ENCODE data around the gene CD53.

CD53 gene

DNA sequence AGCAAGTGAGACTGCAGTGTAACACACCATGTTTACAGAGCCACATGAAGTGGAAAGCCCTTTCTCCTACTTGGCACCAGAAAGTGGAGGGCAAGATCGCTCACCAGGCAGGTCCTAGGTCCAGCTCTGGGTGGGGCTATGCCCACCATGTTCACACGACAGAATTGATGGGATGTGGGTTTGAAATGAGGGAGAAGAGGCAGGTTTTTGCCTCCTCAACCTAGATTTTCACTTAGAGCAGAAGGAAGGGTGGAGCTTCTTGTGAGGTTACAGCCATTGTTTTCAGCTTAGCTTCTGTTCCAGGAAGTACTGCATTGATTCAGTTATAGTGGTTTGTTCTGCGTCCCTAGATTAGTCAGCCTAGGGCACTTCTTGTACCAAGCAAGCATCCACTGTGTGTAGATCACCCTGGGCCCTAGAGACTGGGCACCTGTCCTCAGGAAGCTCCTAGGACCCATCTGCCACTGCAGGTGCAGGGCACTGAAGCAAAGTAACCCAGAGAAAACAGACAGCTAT lies 2.3 kb downstream of the CD53 start:
- no peak for DNase-seq (ENCODE audit: extremely low read depth in 1 of 2, low read depth in 1 of 2)

DNA sequence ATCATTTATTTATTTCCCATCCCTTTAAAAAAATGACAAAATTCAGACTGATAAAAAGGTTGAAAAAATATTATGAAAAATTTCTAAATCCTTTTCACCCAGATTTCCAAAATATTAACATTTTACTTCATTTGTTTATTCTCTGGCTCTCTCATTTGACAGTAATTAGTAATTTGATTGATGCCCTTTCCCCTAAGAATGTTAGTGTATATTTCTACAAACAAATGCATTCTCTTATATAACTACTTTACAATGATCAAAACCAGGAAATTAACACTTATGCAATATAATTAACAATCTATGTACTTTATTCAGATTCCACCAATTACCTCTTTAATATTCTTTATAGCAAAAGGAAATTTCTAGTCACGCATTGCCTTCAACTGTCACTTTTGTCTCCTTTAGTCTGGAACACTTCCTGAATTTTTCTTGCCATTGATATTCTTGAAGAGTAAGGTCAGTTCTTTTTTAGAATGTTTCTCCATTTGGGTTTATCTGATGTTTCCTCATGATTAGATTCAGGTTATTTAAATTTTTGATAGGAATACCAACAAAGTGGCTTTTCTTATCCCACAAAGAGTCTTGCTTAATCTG lies 3.9 kb downstream of the CD53 start:
- DNase-seq (ENCODE audit: extremely low read depth in 1 of 2, low read depth in 1 of 2), result no peak

DNA sequence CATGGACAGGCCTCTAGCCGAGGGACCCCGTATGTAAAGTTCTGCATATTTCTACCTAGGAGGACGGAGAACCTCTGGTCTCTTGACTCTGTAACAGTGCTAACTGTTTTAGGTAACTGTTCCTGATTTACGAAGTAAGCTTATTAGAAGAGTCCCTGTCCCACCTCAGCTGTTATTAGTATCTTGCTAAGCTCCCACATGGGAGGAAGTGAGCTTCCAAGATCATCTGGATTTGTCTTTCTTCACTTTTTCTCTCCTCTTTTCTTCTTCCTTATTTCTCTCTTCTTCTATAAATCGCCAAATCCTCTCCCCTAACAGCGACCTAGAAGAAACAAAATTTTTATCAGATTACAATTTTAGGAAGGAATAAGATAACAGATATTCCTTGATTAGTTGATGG lies 4.4 kb downstream of the CD53 start:
- no peak for DNase-seq (ENCODE audit: extremely low read depth in 1 of 2, low read depth in 1 of 2)

DNA sequence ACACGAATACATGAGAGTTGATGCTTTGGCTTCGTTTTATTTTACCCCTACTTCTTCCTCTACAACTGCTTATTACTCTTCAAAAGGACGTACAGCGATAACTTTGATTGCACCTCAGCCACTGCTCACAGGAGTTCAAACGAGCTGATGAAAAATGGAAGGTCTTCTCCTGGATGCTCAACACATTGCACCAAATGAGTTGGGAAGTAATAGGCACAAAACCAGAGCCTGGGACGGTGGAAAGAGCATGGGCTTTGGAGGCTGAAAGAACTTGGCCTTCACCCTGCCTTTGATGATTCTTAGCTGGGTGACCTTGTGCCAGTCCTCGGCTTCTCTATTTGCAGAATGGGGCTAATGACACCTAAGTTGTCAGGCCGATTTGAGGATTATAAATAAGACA lies 4.8 kb downstream of the CD53 start:
- no peak for DNase-seq (ENCODE audit: extremely low read depth in 1 of 2, low read depth in 1 of 2)

DNA sequence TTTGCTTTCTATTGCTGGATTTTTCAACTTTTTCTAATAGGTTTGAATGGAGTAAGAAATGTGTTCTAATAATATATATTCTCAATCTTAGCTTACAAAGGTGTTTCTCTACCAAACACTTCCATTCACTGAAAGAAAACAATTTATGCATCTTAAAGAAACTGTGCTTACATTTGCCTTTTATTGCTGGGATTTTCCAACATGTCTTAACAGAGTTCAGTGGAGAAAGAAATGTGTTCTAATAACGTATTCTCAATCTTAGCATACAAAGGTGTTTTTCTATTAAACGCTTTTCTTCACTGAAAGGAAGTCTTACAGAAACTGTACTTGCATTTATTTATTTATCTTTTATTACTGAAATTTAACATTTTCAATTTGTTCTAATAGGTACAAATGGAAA lies 5.6 kb downstream of the CD53 start:
- no peak for DNase-seq (ENCODE audit: extremely low read depth in 1 of 2, low read depth in 1 of 2)

DNA sequence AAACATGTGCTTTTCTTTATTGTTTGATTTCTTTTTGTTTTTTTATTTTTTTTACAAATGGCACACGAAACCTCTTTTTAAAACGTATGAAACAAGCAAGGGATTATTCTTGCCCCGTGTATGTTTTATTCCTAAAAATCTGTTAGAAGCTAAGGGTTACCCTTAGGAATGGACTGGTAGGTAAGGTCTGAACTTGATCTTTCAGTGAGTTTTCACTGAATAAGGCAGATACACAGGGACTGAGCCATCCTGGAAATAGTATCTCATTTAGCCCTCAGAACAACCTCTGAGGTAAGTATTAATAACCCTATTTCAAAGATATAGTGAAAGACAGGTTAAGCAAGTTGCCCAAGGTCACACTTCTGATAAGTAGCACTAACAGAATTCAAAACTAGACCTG lies 6.0 kb downstream of the CD53 start:
- DNase-seq (ENCODE audit: extremely low read depth in 1 of 2, low read depth in 1 of 2), result no peak

DNA sequence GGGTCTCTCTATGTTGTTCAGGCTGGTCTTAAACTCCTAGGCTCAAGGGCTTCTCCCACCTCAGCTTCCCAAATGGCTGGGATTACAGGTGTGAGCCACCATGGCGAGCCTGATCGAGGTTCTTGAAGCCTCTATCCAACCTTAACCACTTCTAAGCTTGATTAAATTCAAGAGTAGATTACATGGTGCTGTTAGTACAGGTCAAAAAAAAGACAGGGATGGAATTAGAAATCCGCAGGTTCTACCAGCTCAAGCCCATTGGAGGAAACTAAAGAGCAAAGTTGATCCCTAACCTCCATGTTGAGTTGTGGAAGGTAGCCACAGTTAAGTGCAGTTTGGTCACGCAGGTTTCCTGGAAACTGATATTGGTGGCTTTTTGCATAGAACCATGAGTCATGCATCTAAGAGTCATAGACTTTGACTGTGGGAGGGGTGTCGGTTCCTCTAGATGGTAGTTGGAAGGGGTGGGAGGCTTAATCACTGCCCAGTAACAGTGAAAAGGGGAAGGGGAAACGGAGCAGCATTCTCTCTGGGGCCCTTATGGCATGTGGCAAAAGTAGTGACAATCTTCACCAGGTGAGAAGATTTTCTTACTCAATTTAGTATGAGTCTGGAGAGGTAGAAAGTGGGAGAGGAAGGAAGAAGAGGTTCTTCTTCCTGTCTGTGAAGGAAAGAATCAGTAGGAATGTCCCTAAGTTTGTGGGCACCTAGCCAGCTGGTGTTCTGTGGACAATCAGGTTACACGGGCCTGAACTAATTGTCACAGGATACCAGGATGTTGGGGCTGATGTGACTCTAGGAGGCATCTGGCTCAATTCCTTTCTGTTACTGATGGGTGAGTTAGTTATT lies 7.0 kb downstream of the CD53 start:
- peak in 1 of 2 donors; percentile 68 for DNase-seq (ENCODE audit: extremely low read depth in 1 of 2, low read depth in 1 of 2)

DNA sequence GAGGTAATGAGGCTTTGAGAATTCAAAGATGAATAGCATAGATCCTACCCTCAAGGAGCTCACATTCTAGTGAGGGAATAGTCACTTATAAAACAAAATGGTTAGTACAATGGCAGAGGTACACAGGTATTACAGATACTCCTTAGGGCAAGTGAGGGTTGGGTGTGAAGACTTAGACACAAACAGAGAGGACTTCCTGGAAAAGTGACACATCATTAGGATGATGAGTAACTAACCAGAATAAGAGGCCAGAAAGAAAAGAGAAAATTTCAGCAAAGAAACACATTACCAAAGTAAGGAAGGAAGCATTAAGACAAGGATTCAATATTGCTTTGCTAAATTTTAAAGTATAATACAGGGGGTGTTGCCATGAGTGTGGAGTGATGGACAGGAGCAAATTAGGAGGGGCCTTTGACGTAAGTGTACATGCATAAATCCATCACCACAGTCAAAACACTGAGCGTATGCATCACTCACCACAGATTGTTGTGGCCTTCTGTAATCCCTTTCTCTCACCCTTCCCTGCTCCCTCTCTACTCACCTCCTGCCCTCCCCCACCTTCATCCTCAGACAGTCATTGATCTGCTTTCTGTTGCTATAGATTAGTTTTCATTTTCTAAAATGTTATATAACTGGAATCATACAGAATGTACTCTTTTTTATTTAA lies 7.9 kb downstream of the CD53 start:
- peak in 1 of 2 donors; percentile 53 for DNase-seq (ENCODE audit: extremely low read depth in 1 of 2, low read depth in 1 of 2)

DNA sequence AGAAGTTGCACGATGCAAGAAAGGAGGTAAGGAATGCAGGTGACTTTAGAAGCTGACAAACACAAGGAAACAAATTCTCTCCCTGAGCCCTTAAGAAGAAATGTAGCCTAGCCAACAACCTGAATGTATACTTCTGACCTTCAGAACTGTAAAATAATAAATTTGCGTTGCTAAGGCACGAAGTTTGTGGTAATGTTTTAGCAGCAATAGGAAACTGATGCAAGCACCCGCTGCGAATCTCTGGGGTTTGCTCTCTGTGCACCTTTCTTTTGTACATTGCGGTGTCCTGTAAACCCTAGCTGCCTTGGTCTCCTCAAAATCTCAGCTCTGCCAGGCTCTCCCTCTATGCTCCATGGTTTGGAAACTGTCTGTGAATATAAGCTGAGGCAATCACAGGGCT lies 15.1 kb downstream of the CD53 start:
- no peak for DNase-seq (ENCODE audit: extremely low read depth in 1 of 2, low read depth in 1 of 2)

DNA sequence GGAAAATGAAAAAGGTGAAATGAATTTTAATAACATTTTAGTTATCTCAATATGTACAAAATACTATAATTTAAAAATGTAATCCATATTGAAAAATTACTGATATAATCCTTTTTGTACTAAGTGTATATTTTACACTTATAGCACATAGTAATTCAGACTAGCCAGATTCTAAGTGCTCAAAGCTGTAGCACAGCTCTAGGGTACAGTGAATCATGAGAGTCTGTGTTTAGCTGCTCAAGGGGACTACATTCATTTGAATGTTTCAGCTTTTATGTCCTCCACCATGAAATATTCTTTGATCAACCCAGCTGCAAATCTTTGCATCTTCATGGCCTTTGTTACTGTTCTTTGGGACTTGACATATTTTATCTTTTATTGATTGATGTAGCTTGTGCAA lies 15.7 kb downstream of the CD53 start:
- DNase-seq (ENCODE audit: extremely low read depth in 1 of 2, low read depth in 1 of 2), result no peak

DNA sequence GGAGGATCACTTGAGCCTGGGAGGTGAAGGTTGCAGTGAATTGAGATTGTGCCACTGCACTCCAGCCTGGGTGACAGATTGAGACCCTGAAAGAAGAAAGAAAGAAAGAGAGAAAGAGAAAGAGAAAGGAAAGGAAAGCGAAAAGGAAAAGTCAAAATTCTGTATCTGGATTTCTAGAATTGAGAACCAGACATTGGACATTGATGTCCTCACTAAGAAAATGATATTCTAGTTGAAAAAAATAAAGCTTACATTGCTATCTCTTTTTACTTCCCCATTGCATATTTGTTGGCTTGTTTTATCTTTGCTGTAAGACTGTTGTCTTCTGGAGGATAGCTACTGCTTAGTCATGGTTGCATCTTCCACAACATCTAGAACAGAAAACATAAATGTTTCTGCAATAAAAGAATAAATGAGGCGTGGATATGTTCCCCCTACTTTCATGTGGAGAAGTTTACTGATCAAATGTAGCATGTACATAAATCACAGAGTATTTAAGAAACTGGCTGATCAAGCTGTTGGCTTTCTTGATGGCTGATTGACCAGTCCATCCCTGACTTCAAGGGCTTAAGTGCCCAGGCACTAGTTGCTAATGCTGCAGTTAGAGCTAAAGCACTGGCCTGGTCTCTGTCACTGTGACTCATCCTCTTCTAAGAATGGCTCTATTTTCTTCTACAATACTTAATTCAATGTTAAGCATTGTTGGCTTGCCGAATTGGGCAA lies 17.7 kb downstream of the CD53 start:
- no peak for DNase-seq (ENCODE audit: extremely low read depth in 1 of 2, low read depth in 1 of 2)

DNA sequence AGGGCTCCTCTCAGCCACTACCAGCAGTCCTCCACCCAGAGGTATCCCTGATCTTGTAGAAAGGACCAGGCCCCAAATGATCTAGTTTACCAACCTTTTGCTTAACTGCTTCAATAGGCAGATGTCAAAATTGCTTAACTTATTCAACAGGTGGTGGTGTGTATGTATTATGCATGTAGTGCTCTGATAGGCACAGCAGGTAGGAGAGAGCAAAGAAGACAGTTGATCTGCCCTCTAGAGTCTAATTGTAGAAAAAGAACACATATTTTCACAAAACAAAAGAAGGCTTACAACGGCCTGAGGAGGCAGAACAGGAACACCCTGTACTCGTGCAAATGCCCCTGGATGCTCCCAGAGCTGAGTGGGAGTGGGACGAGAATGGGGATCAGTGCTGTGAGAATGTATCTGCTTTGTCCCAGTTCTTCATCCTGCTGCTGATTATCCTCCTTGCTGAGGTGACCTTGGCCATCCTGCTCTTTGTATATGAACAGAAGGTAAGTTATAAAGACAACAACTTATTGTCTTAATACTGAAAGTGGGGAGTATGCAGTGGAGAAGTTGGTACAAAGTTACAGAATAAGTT lies 21.1 kb downstream of the CD53 start:
- no peak for DNase-seq (ENCODE audit: extremely low read depth in 1 of 2, low read depth in 1 of 2)

DNA sequence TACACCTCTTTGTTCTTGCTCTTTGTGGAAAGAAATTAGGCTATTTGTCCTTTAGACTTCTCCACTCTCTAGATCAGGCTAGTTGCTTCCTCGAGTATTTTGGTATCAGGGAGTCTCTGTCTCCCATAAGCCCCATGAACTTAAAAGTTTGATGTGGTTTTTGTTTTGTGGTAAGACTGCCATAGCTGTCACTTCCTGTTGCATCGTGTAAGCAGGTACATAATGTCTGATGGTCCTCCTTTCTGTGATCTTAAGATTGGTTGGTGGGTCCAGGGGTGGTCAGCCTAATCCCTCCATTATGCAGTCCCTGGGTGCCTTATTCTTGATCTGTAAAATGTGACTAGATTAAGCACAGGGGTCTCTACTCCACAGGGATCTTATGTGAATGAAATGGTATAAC lies 23.1 kb downstream of the CD53 start:
- DNase-seq (ENCODE audit: extremely low read depth in 1 of 2, low read depth in 1 of 2), result no peak

DNA sequence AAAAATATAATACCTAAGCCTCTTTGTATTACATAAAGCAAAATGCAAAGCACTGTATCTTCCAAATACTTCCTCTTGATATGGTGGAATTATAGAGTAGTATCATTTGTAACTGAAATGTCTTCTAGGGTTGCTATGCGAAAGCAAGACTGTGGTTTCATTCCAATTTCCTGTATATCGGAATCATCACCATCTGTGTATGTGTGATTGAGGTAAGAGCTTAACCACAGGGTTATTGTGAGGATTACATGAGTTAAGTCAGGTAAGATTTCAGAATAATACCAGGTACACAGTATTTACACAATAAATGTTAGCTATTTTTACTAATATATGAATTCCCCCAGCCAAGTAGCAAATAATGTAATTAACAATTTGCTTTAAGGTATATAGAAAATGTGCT lies 24.7 kb downstream of the CD53 start:
- no peak for DNase-seq (ENCODE audit: extremely low read depth in 1 of 2, low read depth in 1 of 2)

DNA sequence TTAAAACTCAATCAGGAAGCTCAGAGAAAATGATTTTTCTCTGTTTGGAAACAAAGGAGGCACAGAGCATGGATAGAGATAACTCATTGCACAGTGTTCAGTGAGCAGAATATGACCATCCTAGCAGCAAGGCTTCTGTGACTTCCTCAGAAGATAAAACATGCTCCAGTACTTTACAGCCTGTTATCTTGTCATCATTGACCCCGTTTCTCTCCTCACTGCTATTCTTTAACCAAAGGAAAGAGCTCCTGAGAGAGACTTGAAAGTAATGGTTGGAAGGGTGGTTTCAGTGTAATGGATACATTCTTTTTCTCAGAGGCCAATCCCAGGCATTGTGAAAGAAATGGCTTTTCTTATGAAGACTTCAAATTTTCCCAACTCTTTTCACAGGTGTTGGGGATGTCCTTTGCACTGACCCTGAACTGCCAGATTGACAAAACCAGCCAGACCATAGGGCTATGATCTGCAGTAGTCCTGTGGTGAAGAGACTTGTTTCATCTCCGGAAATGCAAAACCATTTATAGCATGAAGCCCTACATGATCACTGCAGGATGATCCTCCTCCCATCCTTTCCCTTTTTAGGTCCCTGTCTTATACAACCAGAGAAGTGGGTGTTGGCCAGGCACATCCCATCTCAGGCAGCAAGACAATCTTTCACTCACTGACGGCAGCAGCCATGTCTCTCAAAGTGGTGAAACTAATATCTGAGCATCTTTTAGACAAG lies 25.9 kb downstream of the CD53 start:
- DNase-seq (ENCODE audit: extremely low read depth in 1 of 2, low read depth in 1 of 2), result no peak

DNA sequence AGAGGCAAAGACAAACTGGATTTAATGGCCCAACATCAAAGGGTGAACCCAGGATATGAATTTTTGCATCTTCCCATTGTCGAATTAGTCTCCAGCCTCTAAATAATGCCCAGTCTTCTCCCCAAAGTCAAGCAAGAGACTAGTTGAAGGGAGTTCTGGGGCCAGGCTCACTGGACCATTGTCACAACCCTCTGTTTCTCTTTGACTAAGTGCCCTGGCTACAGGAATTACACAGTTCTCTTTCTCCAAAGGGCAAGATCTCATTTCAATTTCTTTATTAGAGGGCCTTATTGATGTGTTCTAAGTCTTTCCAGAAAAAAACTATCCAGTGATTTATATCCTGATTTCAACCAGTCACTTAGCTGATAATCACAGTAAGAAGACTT lies 26.5 kb downstream of the CD53 start:
- DNase-seq (ENCODE audit: extremely low read depth in 1 of 2, low read depth in 1 of 2), result no peak

DNA sequence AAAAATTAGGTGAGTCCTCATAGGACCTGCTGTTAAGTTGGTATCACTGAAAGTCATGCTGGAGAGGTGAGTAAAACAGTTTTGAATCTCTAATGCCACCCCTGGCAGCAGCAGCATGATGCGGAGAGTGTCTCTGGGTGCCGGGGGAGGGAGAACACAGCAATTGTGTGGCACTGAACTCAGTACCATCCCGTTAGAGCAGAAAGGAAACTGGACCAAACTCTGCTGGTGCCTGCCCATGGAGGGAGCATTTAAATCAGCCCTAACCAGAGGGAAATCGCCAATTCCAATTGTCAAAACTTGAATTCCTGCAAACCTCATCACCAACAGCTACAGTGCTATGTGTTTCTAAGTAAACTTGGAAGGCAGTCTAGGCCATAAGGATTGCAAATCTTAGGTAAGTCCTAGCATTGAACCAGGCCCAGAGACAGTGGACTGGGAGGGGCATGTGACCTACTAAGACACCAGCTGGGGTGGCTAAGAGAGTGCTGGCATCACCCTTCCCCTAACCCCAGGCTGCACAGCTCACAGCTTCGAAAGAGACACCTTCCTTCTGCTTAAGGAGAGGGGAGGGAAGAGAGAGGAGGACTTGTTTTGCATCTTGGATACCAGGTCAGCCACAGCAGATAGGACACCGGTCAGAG lies 30.0 kb downstream of the CD53 start:
- DNase-seq (ENCODE audit: extremely low read depth in 1 of 2, low read depth in 1 of 2), result no peak

DNA sequence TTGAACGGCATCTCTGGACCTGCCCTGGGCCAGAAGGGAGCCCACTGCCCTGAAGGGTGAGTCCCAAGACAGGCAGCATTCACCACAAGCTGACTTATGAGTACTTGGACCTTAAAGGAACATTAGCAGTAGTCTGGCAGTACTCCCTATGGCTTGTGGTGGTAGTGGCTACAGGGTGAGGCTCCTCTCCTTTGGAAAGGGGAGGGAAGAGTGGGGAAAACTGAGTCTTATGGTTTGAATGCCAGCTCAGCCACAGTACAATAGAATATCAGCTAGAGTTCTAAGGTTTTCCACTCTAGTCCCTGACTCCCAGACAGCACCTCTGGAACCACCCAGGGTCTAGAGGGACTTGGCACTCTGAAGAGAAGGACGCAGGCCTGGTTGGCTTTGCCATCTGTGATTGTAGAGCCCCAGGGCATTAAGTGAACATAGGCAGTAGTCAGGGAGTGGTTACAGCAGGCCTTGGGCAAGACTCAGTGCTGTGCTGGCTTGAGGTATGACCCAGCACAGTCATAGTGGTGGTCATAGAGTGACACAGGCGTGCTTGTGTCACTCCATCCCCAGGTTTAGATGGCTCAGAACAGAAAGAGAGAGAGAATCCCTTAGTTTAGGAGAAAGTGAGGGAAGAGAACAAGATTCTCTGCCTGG lies 31.0 kb downstream of the CD53 start:
- DNase-seq (ENCODE audit: extremely low read depth in 1 of 2, low read depth in 1 of 2), result no peak

DNA sequence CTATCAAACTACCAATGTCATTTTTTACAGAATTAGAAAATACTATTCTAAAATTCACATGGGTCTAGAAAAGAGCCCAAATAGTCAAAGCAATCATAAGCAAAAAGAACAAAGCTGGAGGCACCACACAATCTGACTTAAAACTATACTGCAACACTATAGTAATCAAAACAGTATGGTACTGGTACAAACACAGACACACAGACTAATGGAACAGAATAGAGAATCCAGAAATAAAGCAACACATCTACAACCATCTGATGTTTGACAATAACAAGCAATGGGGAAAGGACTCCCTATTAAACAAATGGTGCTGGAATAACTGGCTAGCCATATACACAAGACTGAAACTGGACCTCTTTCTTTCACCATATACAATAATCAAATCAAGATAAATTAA lies 39.8 kb downstream of the CD53 start:
- no peak for DNase-seq (ENCODE audit: extremely low read depth in 1 of 2, low read depth in 1 of 2)
